PFSK-1 (cell line): ENCODE data around the gene CLIC5.

Source experiments
- POLR2AphosphoS5 ChIP-seq: IDR thresholded peaks from 2 replicates; pipeline ENCODE4 v1.6.1; 2012; ENCODE audit warnings: low read depth, mild to moderate bottlenecking, control low read depth, low read length, moderate library complexity
- SIN3A ChIP-seq: IDR thresholded peaks from 2 replicates; pipeline ENCODE4 v1.6.1; 2012; ENCODE audit warnings: mild to moderate bottlenecking, low read length, moderate library complexity, borderline replicate concordance; ENCODE audit not compliant: insufficient read depth
- TAF1 ChIP-seq: IDR thresholded peaks from 2 replicates; pipeline ENCODE4 v1.6.1; 2012; ENCODE audit warnings: low read length, control low read depth, borderline replicate concordance; ENCODE audit not compliant: insufficient read depth

DNA sequence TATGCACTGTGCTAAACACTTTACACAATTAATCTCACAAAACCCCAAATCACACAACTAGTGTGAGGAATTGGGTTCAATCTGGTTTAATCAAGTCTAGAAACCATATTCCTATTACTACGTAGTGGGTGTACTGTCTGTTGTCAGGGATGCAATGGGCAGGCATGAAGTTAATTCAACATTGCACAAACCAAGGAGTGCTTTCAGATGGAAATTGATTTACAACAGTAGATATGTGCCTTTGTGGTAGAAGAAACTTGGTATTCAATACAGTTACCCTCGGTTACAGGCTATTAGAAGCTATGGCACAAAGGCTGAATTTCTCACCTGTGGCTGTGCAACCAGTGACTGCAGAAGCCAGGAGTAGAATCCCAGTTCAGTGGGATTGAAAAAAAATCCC lies 157.8 kb downstream of the CLIC5 start:
- TF ChIP-seq POLR2AphosphoS5 (no peak), SIN3A (no peak), TAF1 (no peak)
